Thoracic aorta (tissue), 2 donors: ENCODE data around the gene FRS2. TPM values are rescaled to one million over a fixed set of nuclear protein-coding genes. Genes with fewer than 3 reads are reported as not detected.

Experiments
- ATAC-seq: fragments of 150-250 bp; one replicate; pipeline ENCODE4 v1.8.0; 2017; ENCODE audit warnings: low read depth; ENCODE audit not compliant: insufficient number of reproducible peaks, low FRiP score
- DNase-seq: peaks from one replicate; pipeline ENCODE4 v3.0.0-alpha.2; 2020; ENCODE audit warnings: low spot score
- H3K27ac ChIP-seq, 2 donors: fragments of 200-600 bp; sonication (generic); 1 replicate in 1 of 2; 2 replicates in 1 of 2; pipeline ENCODE4 v1.5.1; 2016; ENCODE audit warnings: mild to moderate bottlenecking in 2 of 2, moderate library complexity in 2 of 2
- H3K27me3 ChIP-seq: fragments of 200-600 bp; sonication (generic); replicated peaks from 2 replicates; pipeline ENCODE4 v1.6.0; 2016; ENCODE audit warnings: mild to moderate bottlenecking; ENCODE audit not compliant: insufficient read depth
- H3K36me3 ChIP-seq: fragments of 200-600 bp; sonication (generic); one replicate; pipeline ENCODE4 v1.5.1; 2016
- H3K4me1 ChIP-seq, 2 donors: fragments of 200-600 bp; sonication (generic); 1 replicate in 1 of 2; 2 replicates in 1 of 2; pipeline versions ENCODE4 v1.5.1 to v1.6.0; 2016; ENCODE audit warnings: low read depth in 2 of 2, mild to moderate bottlenecking in 1 of 2; ENCODE audit not compliant: control insufficient read depth in 1 of 2
- H3K4me3 ChIP-seq: fragments of 200-600 bp; sonication (generic); 2 replicates; pipeline ENCODE4 v1.5.1; 2016; ENCODE audit warnings: mild to moderate bottlenecking
- H3K9me3 ChIP-seq: fragments of 200-600 bp; sonication (generic); 2 replicates; pipeline ENCODE4 v1.5.1; 2016
- total RNA-seq, 2 donors: library from RNA; depleted of rRNA; stranded (reverse); fragments of >200 nt; gene quantifications; one replicate each; pipeline versions ENCODE4 v1.1.0 to v1.2.3, GENCODE V29; 2016
- TF ChIP-seq, protein P1 (sequence below): fragments of 200-600 bp; sonication (generic); IDR thresholded peaks from one replicate; pipeline ENCODE4 v1.5.1; 2019; ENCODE audit warnings: antibody characterized with exemption

FRS2 gene, protein sequence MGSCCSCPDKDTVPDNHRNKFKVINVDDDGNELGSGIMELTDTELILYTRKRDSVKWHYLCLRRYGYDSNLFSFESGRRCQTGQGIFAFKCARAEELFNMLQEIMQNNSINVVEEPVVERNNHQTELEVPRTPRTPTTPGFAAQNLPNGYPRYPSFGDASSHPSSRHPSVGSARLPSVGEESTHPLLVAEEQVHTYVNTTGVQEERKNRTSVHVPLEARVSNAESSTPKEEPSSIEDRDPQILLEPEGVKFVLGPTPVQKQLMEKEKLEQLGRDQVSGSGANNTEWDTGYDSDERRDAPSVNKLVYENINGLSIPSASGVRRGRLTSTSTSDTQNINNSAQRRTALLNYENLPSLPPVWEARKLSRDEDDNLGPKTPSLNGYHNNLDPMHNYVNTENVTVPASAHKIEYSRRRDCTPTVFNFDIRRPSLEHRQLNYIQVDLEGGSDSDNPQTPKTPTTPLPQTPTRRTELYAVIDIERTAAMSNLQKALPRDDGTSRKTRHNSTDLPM
- total RNA-seq, result 10 to 100 TPM; 29.8 to 72.3 TPM

DNA sequence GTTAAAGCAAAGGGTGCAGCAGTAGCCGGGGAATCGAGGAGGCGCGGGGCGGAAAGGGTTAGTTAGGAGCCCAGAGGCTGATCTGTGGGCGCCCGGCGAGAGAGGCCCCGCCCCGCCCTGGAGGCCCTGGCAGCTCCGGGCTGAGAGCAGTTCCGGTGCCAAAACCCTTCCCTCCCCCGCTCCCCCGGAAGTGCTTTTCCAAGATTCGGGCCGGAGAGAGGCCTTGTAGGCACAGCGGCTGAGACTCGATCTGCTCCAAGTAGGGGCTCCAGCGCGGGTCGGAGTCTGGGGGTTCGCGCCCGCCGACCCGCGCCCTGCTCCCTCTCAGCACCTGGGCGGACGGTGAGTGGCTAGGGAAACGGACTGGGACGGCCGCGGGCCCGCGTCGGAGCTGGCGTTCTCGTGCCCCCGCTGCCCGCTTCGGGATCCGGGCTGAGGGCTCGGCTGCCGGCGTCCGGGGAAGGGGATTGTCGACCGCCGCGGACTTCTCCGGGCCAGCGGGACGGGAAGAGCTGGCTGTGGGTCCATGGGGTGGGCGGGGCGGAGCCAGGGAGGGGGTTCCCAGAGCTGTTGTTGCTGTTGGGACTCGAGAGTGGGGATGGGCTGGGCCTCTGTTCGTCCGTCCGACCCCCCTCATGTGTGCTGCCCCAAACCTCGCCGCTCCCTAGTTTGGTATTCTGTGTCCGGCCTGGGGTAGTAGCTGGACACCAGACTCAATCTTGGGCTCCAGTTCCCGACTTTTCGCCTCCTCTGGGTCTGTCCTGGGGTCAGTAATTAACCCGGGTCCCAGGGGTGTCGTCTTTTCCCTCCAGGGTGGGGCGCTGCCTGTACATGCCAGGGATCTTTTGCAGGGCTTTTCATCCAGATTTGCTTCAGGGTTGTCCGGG, at the start of gene FRS2:
TSS of gene FRS2 (plus strand) at position 200 of the 887 bp plus-strand sequence. CDS start 98,643 bp downstream, outside the sequence.
- peaks cover 26 to 47% of the 10 kb centered on the region in 2 donors for H3K4me1 ChIP-seq
- TF ChIP-seq, protein P1, sequence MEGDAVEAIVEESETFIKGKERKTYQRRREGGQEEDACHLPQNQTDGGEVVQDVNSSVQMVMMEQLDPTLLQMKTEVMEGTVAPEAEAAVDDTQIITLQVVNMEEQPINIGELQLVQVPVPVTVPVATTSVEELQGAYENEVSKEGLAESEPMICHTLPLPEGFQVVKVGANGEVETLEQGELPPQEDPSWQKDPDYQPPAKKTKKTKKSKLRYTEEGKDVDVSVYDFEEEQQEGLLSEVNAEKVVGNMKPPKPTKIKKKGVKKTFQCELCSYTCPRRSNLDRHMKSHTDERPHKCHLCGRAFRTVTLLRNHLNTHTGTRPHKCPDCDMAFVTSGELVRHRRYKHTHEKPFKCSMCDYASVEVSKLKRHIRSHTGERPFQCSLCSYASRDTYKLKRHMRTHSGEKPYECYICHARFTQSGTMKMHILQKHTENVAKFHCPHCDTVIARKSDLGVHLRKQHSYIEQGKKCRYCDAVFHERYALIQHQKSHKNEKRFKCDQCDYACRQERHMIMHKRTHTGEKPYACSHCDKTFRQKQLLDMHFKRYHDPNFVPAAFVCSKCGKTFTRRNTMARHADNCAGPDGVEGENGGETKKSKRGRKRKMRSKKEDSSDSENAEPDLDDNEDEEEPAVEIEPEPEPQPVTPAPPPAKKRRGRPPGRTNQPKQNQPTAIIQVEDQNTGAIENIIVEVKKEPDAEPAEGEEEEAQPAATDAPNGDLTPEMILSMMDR, result no peak
- peak within 1 kb of the TSS; percentile 84 for H3K4me3 ChIP-seq
- no peaks in the 10 kb centered on the region for H3K27me3 ChIP-seq
- H3K36me3 ChIP-seq, result no peaks in the 10 kb centered on the region
- peak; percentile 86 for ATAC-seq
- no peaks in the 10 kb centered on the region for H3K9me3 ChIP-seq
- DNase-seq, result peak; percentile 47
- peak within 1 kb of the TSS; percentile 88 to 95 for H3K27ac ChIP-seq

DNA sequence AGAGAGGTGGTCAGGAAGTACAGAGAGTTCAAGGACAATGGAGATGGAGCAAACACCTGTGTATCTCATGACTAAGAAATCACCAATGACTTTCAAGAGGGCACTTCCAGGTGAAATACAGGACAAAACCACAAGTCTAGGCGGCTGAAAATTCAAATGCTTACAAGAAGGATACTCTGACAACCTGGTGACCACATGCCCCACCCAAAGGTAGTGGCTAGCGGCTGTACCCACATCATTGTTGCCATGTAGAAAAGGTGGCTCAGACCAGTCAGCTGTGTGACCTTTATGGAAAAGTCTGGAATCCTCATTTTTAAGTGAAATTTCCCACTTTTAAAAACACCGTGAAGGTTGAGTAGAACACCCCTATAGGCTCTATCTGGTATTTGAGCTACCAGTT, 48.6 kb upstream of the FRS2 start:
- no peak overlapping the region for H3K27ac ChIP-seq
- no peaks in the 10 kb centered on the region for H3K36me3 ChIP-seq
- ATAC-seq (no peak), DNase-seq (no peak)
- H3K27me3 ChIP-seq, result no peaks in the 10 kb centered on the region
- no peaks in the 10 kb centered on the region for H3K9me3 ChIP-seq
- no peak overlapping the region for H3K4me3 ChIP-seq
- no peaks in the 10 kb centered on the region for H3K4me1 ChIP-seq
- TF ChIP-seq, protein P1, result no peak

DNA sequence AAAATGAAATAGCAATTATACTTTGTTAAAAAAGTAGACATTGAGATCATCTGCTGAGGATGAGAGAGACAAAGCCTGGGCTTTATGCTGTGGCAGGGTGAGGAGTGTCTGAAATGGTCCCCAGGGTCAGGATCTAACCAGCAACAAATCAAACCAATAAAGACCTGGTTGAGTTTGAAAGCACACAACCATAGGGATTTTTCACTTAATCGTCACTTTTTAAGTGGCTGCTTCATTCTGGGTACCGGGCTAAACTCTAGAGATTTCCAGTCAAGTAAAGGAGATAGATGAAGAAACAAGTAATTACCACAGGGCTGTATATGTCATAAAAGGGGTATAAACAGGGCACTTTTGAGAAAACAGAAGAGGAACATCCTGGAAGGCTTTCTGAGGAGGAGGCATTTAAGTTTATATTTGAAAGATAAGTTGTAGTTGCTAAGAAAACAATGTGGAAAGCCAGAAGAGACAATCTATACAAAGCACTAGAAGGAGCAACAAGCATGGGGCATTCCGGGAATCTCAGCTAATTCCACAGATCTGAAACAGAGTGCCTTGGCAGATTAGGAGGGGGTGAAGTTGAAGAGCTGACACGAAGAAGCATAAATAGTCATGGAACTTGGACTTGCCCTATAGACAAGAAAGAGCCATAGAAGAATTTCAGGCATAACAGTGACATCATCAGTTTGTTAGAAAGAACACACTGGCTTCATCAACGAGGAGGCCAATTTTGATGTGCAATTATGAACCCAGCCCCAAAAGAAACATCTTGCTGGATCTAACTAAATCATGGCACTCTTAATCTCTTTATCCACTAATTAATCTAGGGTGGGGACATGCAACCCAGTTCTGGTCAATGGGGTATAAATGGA, 46.9 kb upstream of the FRS2 start:
- Histone ChIP-seq H3K36me3 (no peaks in the 10 kb centered on the region), H3K27ac (no peak overlapping the region), H3K4me1 (no peaks in the 10 kb centered on the region), H3K9me3 (no peaks in the 10 kb centered on the region), H3K4me3 (no peak overlapping the region), H3K27me3 (no peaks in the 10 kb centered on the region)
- DNase-seq (no peak), ATAC-seq (no peak)
- TF ChIP-seq, protein P1, result no peak

DNA sequence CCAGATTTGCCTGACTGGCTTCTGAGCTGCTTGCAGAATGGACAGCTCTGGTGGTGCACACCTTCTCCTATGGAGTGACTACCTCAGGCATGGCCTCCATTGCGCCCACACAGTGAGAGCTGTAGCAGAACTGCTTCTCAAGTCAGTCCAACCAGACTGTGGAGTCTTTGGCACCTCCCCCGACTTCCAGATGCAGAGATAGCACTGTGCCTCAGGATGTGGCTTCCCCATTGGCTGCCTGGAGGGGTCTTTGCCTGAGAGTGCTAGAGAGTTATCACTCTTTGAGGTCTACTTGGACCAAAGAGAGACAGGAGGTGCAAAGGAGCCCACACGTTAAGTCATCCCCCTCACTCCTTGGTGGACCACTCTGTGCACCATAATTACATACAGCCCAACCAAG, 44.8 kb upstream of the FRS2 start:
- H3K27ac ChIP-seq, result no peak overlapping the region
- peaks cover under 1 to 4% of the 10 kb centered on the region in 2 donors for H3K4me1 ChIP-seq
- TF ChIP-seq, protein P1, result no peak
- no peaks in the 10 kb centered on the region for H3K27me3 ChIP-seq
- H3K4me3 ChIP-seq, result no peak overlapping the region
- no peaks in the 10 kb centered on the region for H3K9me3 ChIP-seq
- no peak for ATAC-seq
- no peaks in the 10 kb centered on the region for H3K36me3 ChIP-seq
- no peak for DNase-seq
